ENCODE measurements around the gene MRPS26. TPM values are rescaled to one million over a fixed set of nuclear protein-coding genes. Genes with fewer than 3 reads are reported as not detected.

The MRPS26 gene
- total RNA-seq, 1 donor from 2014 or later: 37.0 TPM

DNA sequence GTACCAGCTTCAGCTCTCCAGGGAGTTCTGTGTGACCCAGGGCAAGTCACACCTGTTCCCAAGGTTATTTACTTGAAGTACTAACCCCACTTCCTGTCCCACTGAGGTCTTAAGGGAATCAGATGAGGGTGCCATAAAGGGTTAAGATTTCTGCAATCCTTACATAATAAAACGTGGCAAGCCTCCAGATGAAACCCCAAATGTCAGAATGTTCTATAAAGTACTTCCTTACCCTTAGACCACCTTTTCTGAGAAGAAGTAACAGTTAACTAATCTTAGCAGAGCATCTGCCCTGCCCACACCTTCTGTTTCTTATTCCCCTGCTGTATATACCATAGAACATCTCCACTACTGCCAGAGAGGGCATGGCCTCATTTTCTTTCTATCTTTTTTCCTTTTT is 44.7 kb downstream of the MRPS26 start:
- no peaks in the 10 kb centered on the region for H3K36me3 Mint-ChIP-seq

GRCh38 chr20:3092611-3093379 is 46.9 kb downstream of the MRPS26 start:
- Mint-ChIP-seq H3K27ac (no peak overlapping the region), H3K4me1 (no peaks in the 10 kb centered on the region), H3K9me3 (no peaks in the 10 kb centered on the region), H3K4me3 (no peak overlapping the region), H3K36me3 (no peaks in the 10 kb centered on the region), H3K27me3 (ENCODE audit: insufficient read depth, low read depth) (peaks cover 4% of the 10 kb centered on the region)
- peak; percentile 45 for DNase-seq (ENCODE audit: low spot score)
- Histone ChIP-seq H2AFZ (replicated peaks) (peak overlapping the region; percentile 92), H3K4me1 (no peaks in the 10 kb centered on the region), H4K20me1 (ENCODE audit: low read depth) (no peaks in the 10 kb centered on the region), H3K36me3 (no peaks in the 10 kb centered on the region), H3K4me3 (peak overlapping the region; percentile 33), H3K27ac (no peak overlapping the region), H3K9ac (no peak overlapping the region), H3K79me2 (ENCODE audit: low read depth) (no peaks in the 10 kb centered on the region), H3K4me2 (peak overlapping the region; percentile 66), H3K9me3 (ENCODE audit: low read depth) (no peaks in the 10 kb centered on the region), H3K27me3 (peaks cover 41% of the 10 kb centered on the region), H3F3A (ENCODE audit: low read depth) (no peaks in the 10 kb centered on the region)
- TF ChIP-seq EZH2 (IDR thresholded peaks at IDR 0.05): no peak
- TF ChIP-seq, protein P1, sequence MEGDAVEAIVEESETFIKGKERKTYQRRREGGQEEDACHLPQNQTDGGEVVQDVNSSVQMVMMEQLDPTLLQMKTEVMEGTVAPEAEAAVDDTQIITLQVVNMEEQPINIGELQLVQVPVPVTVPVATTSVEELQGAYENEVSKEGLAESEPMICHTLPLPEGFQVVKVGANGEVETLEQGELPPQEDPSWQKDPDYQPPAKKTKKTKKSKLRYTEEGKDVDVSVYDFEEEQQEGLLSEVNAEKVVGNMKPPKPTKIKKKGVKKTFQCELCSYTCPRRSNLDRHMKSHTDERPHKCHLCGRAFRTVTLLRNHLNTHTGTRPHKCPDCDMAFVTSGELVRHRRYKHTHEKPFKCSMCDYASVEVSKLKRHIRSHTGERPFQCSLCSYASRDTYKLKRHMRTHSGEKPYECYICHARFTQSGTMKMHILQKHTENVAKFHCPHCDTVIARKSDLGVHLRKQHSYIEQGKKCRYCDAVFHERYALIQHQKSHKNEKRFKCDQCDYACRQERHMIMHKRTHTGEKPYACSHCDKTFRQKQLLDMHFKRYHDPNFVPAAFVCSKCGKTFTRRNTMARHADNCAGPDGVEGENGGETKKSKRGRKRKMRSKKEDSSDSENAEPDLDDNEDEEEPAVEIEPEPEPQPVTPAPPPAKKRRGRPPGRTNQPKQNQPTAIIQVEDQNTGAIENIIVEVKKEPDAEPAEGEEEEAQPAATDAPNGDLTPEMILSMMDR (IDR thresholded peaks at IDR 0.05): no peak
- TF ChIP-seq EZH2phosphoT487 (IDR thresholded peaks at IDR 0.05): no peak

More for the DNA sequence above, 44.7 kb downstream of the MRPS26 start:
- Histone ChIP-seq H3K79me2 (ENCODE audit: low read depth) (no peaks in the 10 kb centered on the region), H3K4me2 (no peak overlapping the region), H3K27ac (no peak overlapping the region), H3K27me3 (peaks cover 41% of the 10 kb centered on the region), H2AFZ (replicated peaks) (no peak overlapping the region), H4K20me1 (ENCODE audit: low read depth) (no peaks in the 10 kb centered on the region), H3F3A (ENCODE audit: low read depth) (no peaks in the 10 kb centered on the region), H3K9me3 (ENCODE audit: low read depth) (no peaks in the 10 kb centered on the region), H3K36me3 (no peaks in the 10 kb centered on the region), H3K4me1 (no peaks in the 10 kb centered on the region), H3K9ac (no peak overlapping the region), H3K4me3 (no peak overlapping the region)
- TF ChIP-seq, protein P1 (IDR thresholded peaks at IDR 0.05): no peak
- no peak for TF ChIP-seq EZH2 (IDR thresholded peaks at IDR 0.05)
- TF ChIP-seq EZH2phosphoT487 (IDR thresholded peaks at IDR 0.05): no peak
- Mint-ChIP-seq H3K4me3 (no peak overlapping the region), H3K4me1 (no peaks in the 10 kb centered on the region), H3K27me3 (ENCODE audit: insufficient read depth, low read depth) (peaks cover 4% of the 10 kb centered on the region), H3K9me3 (no peaks in the 10 kb centered on the region), H3K27ac (no peak overlapping the region)
- DNase-seq (ENCODE audit: low spot score): no peak

DNA sequence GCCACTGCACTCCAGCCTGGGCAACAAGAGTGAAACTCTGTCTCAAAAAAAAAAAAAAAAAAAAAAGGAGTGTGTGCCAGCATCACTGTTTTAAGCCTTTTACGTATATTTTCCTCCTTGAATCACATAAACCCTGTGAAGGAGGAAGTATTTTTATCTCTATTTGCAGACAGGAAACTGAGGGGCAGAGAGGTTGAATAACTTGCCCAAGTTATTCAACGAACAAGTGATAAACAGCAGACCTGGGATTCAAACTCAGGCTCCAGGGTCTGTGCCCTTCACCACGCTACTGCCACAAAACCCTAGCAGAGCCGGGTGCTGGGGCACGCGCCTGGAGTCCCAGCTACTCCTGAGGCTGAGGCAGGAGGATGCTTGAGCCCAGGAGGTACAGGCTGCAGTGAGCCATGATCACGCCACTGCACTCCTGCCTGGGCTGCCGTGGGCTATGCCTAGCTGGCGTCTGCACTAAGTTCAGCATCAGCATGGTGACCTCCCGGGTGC is 48.1 kb downstream of the MRPS26 start:
- H3K9me3 ChIP-seq (ENCODE audit: low read depth): no peaks in the 10 kb centered on the region
- H3K27ac Mint-ChIP-seq: no peak overlapping the region
- no peaks in the 10 kb centered on the region for H4K20me1 ChIP-seq (ENCODE audit: low read depth)
- no peak for DNase-seq (ENCODE audit: low spot score)
- peaks cover 41% of the 10 kb centered on the region for H3K27me3 ChIP-seq
- TF ChIP-seq EZH2 (IDR thresholded peaks at IDR 0.05): no peak
- TF ChIP-seq EZH2phosphoT487 (IDR thresholded peaks at IDR 0.05): no peak
- TF ChIP-seq, protein P1 (IDR thresholded peaks at IDR 0.05): no peak
- H2AFZ ChIP-seq (replicated peaks): no peak overlapping the region
- H3K4me2 ChIP-seq: no peak overlapping the region
- H3K4me3 Mint-ChIP-seq: no peak overlapping the region
- no peaks in the 10 kb centered on the region for H3K36me3 ChIP-seq
- H3K4me1 ChIP-seq: no peaks in the 10 kb centered on the region
- H3K36me3 Mint-ChIP-seq: no peaks in the 10 kb centered on the region
- no peak overlapping the region for H3K27ac ChIP-seq
- peaks cover 4% of the 10 kb centered on the region for H3K27me3 Mint-ChIP-seq (ENCODE audit: insufficient read depth, low read depth)
- H3K79me2 ChIP-seq (ENCODE audit: low read depth): no peaks in the 10 kb centered on the region
- no peaks in the 10 kb centered on the region for H3F3A ChIP-seq (ENCODE audit: low read depth)
- no peaks in the 10 kb centered on the region for H3K4me1 Mint-ChIP-seq
- H3K9me3 Mint-ChIP-seq: no peaks in the 10 kb centered on the region
- no peak overlapping the region for H3K9ac ChIP-seq
- H3K4me3 ChIP-seq: no peak overlapping the region

All from neural progenitor cell (in vitro differentiated cells).